ENCODE measurements around the gene KASH5.
"Not testable (repeated sequence)": the region's sequence is repeated elsewhere in the genome, so short reads cannot be mapped to it uniquely, and the experiment has no call there.

KASH5 gene

GRCh38 chr19:49362048-49362928 lies 25.8 kb upstream of the KASH5 start, which contains the start of gene TEAD2:
TEAD2 (minus strand) TSS chr19:49362416; CDS start chr19:49360075, 2,341 bp downstream.
- no peak for DNase-seq

GRCh38 chr19:49362929-49363267 lies 25.2 kb upstream of the KASH5 start:
- DNase-seq = no peak

GRCh38 chr19:49363268-49364082 lies 24.6 kb upstream of the KASH5 start, which contains the start of gene DKKL1:
DKKL1 (plus strand) TSS chr19:49363877; CDS start chr19:49363999, 122 bp downstream.
- DNase-seq = peak; percentile 22

- no peak for DNase-seq
Measured at GRCh38 chr19:49364083-49364737, 23.8 kb upstream of the KASH5 start.

- DNase-seq = no peak
Measured at GRCh38 chr19:49366110-49366509, 21.9 kb upstream of the KASH5 start.

- DNase-seq = no peak
Measured at GRCh38 chr19:49368711-49369358, 19.2 kb upstream of the KASH5 start.

- no peak for DNase-seq
Measured at GRCh38 chr19:49371184-49371583, 16.9 kb upstream of the KASH5 start.

GRCh38 chr19:49373174-49373573 lies 14.9 kb upstream of the KASH5 start:
- DNase-seq = not testable (repeated sequence)

- DNase-seq = no peak
Measured at GRCh38 chr19:49374665-49375434, 13.2 kb upstream of the KASH5 start.

- DNase-seq = no peak
Measured at GRCh38 chr19:49378512-49378911, 9.5 kb upstream of the KASH5 start.

- DNase-seq = no peak
Measured at GRCh38 chr19:49380391-49380790, 7.7 kb upstream of the KASH5 start.

- DNase-seq = no peak
Measured at GRCh38 chr19:49382639-49383038, 5.4 kb upstream of the KASH5 start.

GRCh38 chr19:49383599-49383998 lies 4.5 kb upstream of the KASH5 start:
- DNase-seq = no peak

GRCh38 chr19:49389406-49389805 lies 1.4 kb downstream of the KASH5 start:
- DNase-seq = no peak

- DNase-seq = no peak
Measured at GRCh38 chr19:49390131-49390928, 2.3 kb downstream of the KASH5 start.

GRCh38 chr19:49390929-49391359 lies 2.9 kb downstream of the KASH5 start:
- DNase-seq = no peak

- DNase-seq = peak; percentile 81
Measured at GRCh38 chr19:49391581-49392399, 3.7 kb downstream of the KASH5 start.

- no peak for DNase-seq
Measured at GRCh38 chr19:49393881-49394280, 5.8 kb downstream of the KASH5 start.

GRCh38 chr19:49395581-49396407 lies 7.7 kb downstream of the KASH5 start:
- DNase-seq = no peak

All from NCI-H2029 treated with DMSO at 0.1 percent for 48 hours (cell line).